SK-N-SH (cell line): Measurements from ENCODE around the gene SLAMF9. TPM values are rescaled to one million over a fixed set of nuclear protein-coding genes. Genes with fewer than 3 reads are reported as not detected.

Source experiments
- CTCF ChIA-PET: fragments of 300-600, 350-600 bp; formaldehyde crosslinking; extraction: SDS; loops from one replicate; lab custom pipeline; 2021; lab: Yijun Ruan, JAX
- POLR2A ChIA-PET: fragments of 350-600 bp; sonication (Branson Sonifier 250); formaldehyde crosslinking; extraction: SDS; loops from one replicate; lab custom pipeline; 2020; ENCODE audit warnings: antibody characterized with exemption, inconsistent platforms; lab: Yijun Ruan, JAX
- DNase-seq: peaks from one replicate; pipeline ENCODE4 v3.0.0; 2012
- H2AFZ ChIP-seq: fragments of 200-600 bp; sonication (generic); 2 replicates; pipeline ENCODE4 v1.8.1; 2016; ENCODE audit warnings: antibody characterized with exemption, mild to moderate bottlenecking, low read depth
- H3F3A ChIP-seq: fragments of 200-600 bp; sonication (generic); replicated peaks from 2 replicates; pipeline ENCODE3; 2016; ENCODE audit warnings: antibody characterized with exemption, mild to moderate bottlenecking; ENCODE audit not compliant: insufficient read depth
- H3K27ac ChIP-seq, 2 experiments: fragments of 200-500 bp in 1 of 2; fragments of 200-600 bp in 1 of 2; sonication (Bioruptor generic) in 1 of 2; sonication (generic), shearing (Covaris generic) in 1 of 2; 2 replicates each; pipeline versions ENCODE4 v1.5.1 to v1.6.1; 2014 to 2016; ENCODE audit warnings: low read depth in 2 of 2, inconsistent platforms in 1 of 2, low read length in 1 of 2, mild to moderate bottlenecking in 1 of 2, mixed read lengths in 1 of 2
- H3K27me3 ChIP-seq: fragments of 200-600 bp; sonication (generic), shearing (Covaris generic); 2 replicates; pipeline ENCODE4 v1.6.1; 2016; ENCODE audit warnings: mixed run types; ENCODE audit not compliant: insufficient read depth
- H3K36me3 ChIP-seq, 2 experiments: fragments of 200-500 bp in 1 of 2; fragments of 200-600 bp in 1 of 2; sonication (Bioruptor generic) in 1 of 2; sonication (generic) in 1 of 2; replicated peaks in 1 of 2; 2 replicates each; pipeline versions ENCODE3 to v1.5.1; 2014 to 2016; ENCODE audit warnings: low read length in 1 of 2, mild to moderate bottlenecking in 1 of 2; ENCODE audit not compliant: insufficient read depth in 2 of 2, control insufficient read depth in 1 of 2
- H3K4me1 ChIP-seq, 2 experiments: fragments of 200-500 bp in 1 of 2; fragments of 200-600 bp in 1 of 2; sonication (Bioruptor generic) in 1 of 2; sonication (generic), shearing (Covaris generic) in 1 of 2; 2 replicates each; pipeline versions ENCODE4 v1.5.1 to v1.6.1; 2014 to 2016; ENCODE audit warnings: low read depth in 1 of 2, low read length in 1 of 2, mixed run types in 1 of 2; ENCODE audit not compliant: insufficient read depth in 2 of 2, control insufficient read depth in 1 of 2
- H3K4me2 ChIP-seq: fragments of 200-600 bp; sonication (generic), shearing (Covaris generic); 2 replicates; pipeline ENCODE4 v1.6.1; 2017; ENCODE audit warnings: mixed run types
- H3K4me3 ChIP-seq, 2 experiments: fragments of 200-500 bp in 1 of 2; fragments of 200-600 bp in 1 of 2; sonication (Bioruptor generic) in 1 of 2; sonication (generic), shearing (Covaris generic) in 1 of 2; 2 replicates each; pipeline versions ENCODE4 v1.5.1 to v1.8.1; 2014 to 2016; ENCODE audit warnings: low read depth in 2 of 2, inconsistent platforms in 1 of 2, low read length in 1 of 2, mild to moderate bottlenecking in 1 of 2, mixed read lengths in 1 of 2, moderate library complexity in 1 of 2
- H3K79me2 ChIP-seq: fragments of 200-600 bp; sonication (generic); 2 replicates; pipeline ENCODE4 v1.8.1; 2017; ENCODE audit warnings: mild to moderate bottlenecking; ENCODE audit not compliant: insufficient read depth
- H3K9ac ChIP-seq: fragments of 200-600 bp; sonication (generic); 2 replicates; pipeline ENCODE4 v1.6.1; 2017; ENCODE audit warnings: mixed run types
- H3K9me2 ChIP-seq: fragments of 200-600 bp; sonication (generic); 2 replicates; pipeline ENCODE4 v1.6.1; 2017; ENCODE audit warnings: mixed run types
- H3K9me3 ChIP-seq: fragments of 200-600 bp; sonication (generic); 2 replicates; pipeline ENCODE4 v1.6.1; 2017; ENCODE audit warnings: mixed run types, mild to moderate bottlenecking, moderate library complexity
- H4K20me1 ChIP-seq: fragments of 200-600 bp; sonication (generic); 2 replicates; pipeline ENCODE4 v1.6.1; 2017; ENCODE audit warnings: mild to moderate bottlenecking, mixed run types; ENCODE audit not compliant: insufficient read depth
- CTCF ChIP-seq: fragments of 200-600 bp; sonication (generic); IDR thresholded peaks from 2 replicates; pipeline ENCODE4 v1.6.1; 2017; ENCODE audit warnings: antibody characterized with exemption, mild to moderate bottlenecking, moderate library complexity
- EZH2phosphoT487 ChIP-seq: fragments of 200-600 bp; sonication (generic); IDR thresholded peaks from 2 replicates; pipeline ENCODE4 v1.6.1; 2017; ENCODE audit warnings: low read depth, mixed run types, mild to moderate bottlenecking, antibody characterized with exemption, moderate library complexity, borderline replicate concordance
- FOXJ3 ChIP-seq: sonication (generic); formaldehyde crosslinking; IDR thresholded peaks from 2 replicates; pipeline ENCODE4 v1.5.1; 2020; ENCODE audit warnings: mild to moderate bottlenecking, missing genetic modification reagents
- IRF3 ChIP-seq: fragments of 150-350 bp; IDR thresholded peaks from 2 replicates; pipeline ENCODE4 v1.6.1; 2016; ENCODE audit warnings: mild to moderate bottlenecking, low read depth, low read length
- JUND ChIP-seq: IDR thresholded peaks from 2 replicates; pipeline ENCODE4 v1.4.0; 2012
- NRF1 ChIP-seq: IDR thresholded peaks from 2 replicates; pipeline ENCODE4 v1.6.1; 2012; ENCODE audit warnings: low read depth, mild to moderate bottlenecking, low read length
- PBX3 ChIP-seq: IDR thresholded peaks from 2 replicates; pipeline ENCODE4; 2012
- POLR2AphosphoS5 ChIP-seq: IDR thresholded peaks from 2 replicates; pipeline ENCODE4 v1.6.1; 2012; ENCODE audit warnings: low read depth, low read length
- RFX5 ChIP-seq: IDR thresholded peaks from 2 replicates; pipeline ENCODE4 v1.6.1; 2012; ENCODE audit warnings: mild to moderate bottlenecking, improper control_type of control experiment, low read length
- RXRA ChIP-seq: IDR thresholded peaks from 2 replicates; pipeline ENCODE4 v1.4.0; 2012; ENCODE audit warnings: low read depth, mild to moderate bottlenecking, borderline replicate concordance
- TCF12 ChIP-seq: IDR thresholded peaks from 2 replicates; pipeline ENCODE4 v1.4.0; 2012
- TEAD4 ChIP-seq: IDR thresholded peaks from 2 replicates; pipeline ENCODE4 v1.4.0; 2012; ENCODE audit warnings: mild to moderate bottlenecking, borderline replicate concordance; ENCODE audit not compliant: insufficient read depth
- USF2 ChIP-seq: fragments of 150-350 bp; IDR thresholded peaks from 2 replicates; pipeline ENCODE4 v1.6.1; 2017; ENCODE audit warnings: antibody characterized with exemption, low read length, low read depth, borderline replicate concordance
- YY1 ChIP-seq: IDR thresholded peaks from 2 replicates; pipeline ENCODE4 v1.4.0; 2012; ENCODE audit warnings: low read depth, mild to moderate bottlenecking
- ZBTB33 ChIP-seq: IDR thresholded peaks from 2 replicates; pipeline ENCODE4 v1.4.0; 2012; ENCODE audit warnings: low read depth, borderline replicate concordance
- WGBS: methylation state at CpG from one replicate; pipeline ENCODE4 v1.1.6; 2017; ENCODE audit warnings: low lambda C conversion rate; 5-methylcytosine and 5-hydroxymethylcytosine counted together
- polyA plus RNA-seq, 3 experiments: library from polyadenylated mRNA; depleted of rRNA; stranded (reverse); fragments of >200 nt; gene quantifications; 2 replicates each; pipeline ENCODE4 v1.2.3, GENCODE V29; 2012

Gene SLAMF9
- polyA plus RNA-seq, 1 of the 3 experiments (the other 2 are of a cell fraction): 0.12 TPM

GRCh38 chr1:159932296-159933285, 21.4 kb downstream of the SLAMF9 start:
- TF ChIP-seq JUND (no peak), CTCF (no peak), YY1 (no peak), PBX3 (no peak), NRF1 (no peak), IRF3 (no peak)
- no peak overlapping the region for H3K4me3 ChIP-seq
- no peaks in the 10 kb centered on the region for H3K9me2 ChIP-seq
- DNase-seq: no peak
- H3F3A ChIP-seq: no peaks in the 10 kb centered on the region
- peaks cover 0 to 2% of the 10 kb centered on the region in 2 experiments; a peak in 1 of 4 replicates for H3K4me1 ChIP-seq
- ChIA-PET POLR2A (interaction anchor here (1.0 kb wide), 1 partner anchor 9 kb away, joined by 3 read pairs; no protein-coding TSS in a partner anchor), CTCF (interaction anchor here (0.6 to 22.3 kb wide), 8 partner anchors 8 to 80 kb away, joined by 3 to 460 read pairs (median 4); partner anchors contain the start of genes IGSF9 and TAGLN2)
- H3K9ac ChIP-seq: no peak overlapping the region
- H4K20me1 ChIP-seq: no peaks in the 10 kb centered on the region
- H3K27ac ChIP-seq: no peak overlapping the region
- H3K4me2 ChIP-seq: no peak overlapping the region
- H3K9me3 ChIP-seq: no peaks in the 10 kb centered on the region
- H3K27me3 ChIP-seq: no peaks in the 10 kb centered on the region
- H3K79me2 ChIP-seq: no peaks in the 10 kb centered on the region
- 88% methylated on average over 10 of the region's 16 CpGs for WGBS
- H2AFZ ChIP-seq: no peak overlapping the region
- no peaks in the 10 kb centered on the region for H3K36me3 ChIP-seq

DNA sequence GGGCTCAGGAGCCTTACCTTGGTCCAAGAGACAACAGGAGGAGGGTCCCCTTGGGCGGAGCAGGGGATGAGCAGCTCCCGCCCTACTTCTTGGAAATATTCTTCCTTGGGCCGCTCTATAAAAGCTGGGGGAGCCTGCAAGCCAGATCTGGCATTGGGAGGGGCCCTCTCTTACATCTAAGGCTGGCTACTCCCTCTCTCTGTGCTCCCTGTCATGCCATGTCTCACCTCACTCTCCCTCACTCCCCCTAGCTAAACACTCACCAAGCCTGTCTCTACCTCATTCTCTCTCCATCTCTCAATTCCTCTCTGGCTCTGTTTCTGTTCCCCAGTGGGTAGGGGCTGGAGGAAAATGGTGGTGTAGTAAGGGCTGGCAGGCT, 22.3 kb downstream of the SLAMF9 start:
- Histone ChIP-seq H3K9ac (no peak overlapping the region), H3K4me3 (no peak overlapping the region), H3K4me1 (peaks cover 0 to 2% of the 10 kb centered on the region in 2 experiments; a peak in 1 of 4 replicates), H3K4me2 (no peak overlapping the region), H3K9me3 (no peaks in the 10 kb centered on the region), H3F3A (no peaks in the 10 kb centered on the region), H3K36me3 (no peaks in the 10 kb centered on the region), H3K27me3 (no peaks in the 10 kb centered on the region), H3K9me2 (no peaks in the 10 kb centered on the region), H3K79me2 (no peaks in the 10 kb centered on the region), H4K20me1 (no peaks in the 10 kb centered on the region), H2AFZ (no peak overlapping the region), H3K27ac (no peak overlapping the region)
- POLR2A ChIA-PET: no interaction called here
- DNase-seq: no peak
- WGBS: 100% methylated on average over 3 of the region's 3 CpGs
- CTCF ChIA-PET: interaction anchor here (1.0 to 22.3 kb wide), 2 partner anchors 43 to 74 kb away, joined by 3 to 460 read pairs; no protein-coding TSS in a partner anchor
- TF ChIP-seq ZBTB33: no peak
- no peak for TF ChIP-seq FOXJ3 (CRISPR knock-in tag)
- TF ChIP-seq POLR2AphosphoS5: no peak
- TF ChIP-seq TEAD4: no peak
- no peak for TF ChIP-seq NRF1
- TF ChIP-seq RFX5: no peak
- no peak for TF ChIP-seq TCF12
- TF ChIP-seq EZH2phosphoT487: no peak
- TF ChIP-seq CTCF: no peak
- no peak for TF ChIP-seq RXRA
- no peak for TF ChIP-seq USF2
